Ecto neural progenitor cell (in vitro differentiated cells): ENCODE measurements around the gene GOLPH3.
"Not testable (repeated sequence)": the region's sequence is repeated elsewhere in the genome, so short reads cannot be mapped to it uniquely, and the experiment has no call there.

Experiments used
- DNase-seq: peaks from one replicate; pipeline ENCODE4 v3.0.0-alpha.2; 2018; ENCODE audit warnings: low spot score

The GOLPH3 gene

DNA sequence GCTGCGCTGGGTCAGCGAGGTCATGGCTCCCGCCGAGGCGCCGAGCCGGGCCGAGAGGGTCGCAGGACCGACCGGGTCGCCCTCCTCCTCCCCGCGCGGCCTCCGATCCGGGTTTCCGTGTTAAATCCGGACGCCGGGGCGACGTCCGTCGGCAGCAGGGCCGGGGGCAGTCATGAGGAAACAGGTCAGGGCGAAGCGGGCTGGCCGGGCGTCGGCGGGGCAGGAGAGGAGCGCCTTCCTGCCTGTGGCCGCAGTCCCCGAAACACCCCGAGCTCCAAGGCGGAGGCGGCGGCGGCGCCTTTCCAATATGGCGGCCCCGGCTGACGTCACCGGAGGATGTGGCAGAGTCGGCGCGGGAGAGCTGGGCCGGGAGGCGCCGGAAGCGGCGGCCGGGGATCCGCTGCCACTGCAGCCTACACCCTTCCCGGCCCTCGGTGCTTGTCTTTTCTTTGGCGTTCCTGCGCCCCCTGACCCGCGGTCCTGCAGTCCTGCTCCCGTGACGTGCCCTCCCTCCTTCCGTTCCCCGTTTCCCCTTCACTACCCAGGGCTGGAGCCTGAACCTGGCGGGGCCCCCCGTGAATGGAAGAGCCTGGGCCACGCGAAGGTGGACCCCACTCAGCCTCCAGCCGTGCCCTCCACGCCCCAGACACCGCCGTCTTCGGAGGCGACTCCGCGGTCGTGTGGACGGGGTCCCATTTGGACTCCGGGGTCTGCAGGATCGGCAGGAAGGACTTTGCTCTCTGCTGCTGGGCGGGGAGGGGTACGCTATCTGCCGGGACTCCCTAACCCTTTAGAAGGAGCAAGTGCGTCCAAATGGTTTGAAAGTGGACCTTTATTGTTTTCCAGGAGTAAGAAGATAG is at the start of gene GOLPH3:
Gene GOLPH3, minus strand, starts transcription at position 309 of the 860 bp plus-strand sequence. Its CDS starts 285 bp downstream, at position 24.
- peak; percentile 96 for DNase-seq

DNA sequence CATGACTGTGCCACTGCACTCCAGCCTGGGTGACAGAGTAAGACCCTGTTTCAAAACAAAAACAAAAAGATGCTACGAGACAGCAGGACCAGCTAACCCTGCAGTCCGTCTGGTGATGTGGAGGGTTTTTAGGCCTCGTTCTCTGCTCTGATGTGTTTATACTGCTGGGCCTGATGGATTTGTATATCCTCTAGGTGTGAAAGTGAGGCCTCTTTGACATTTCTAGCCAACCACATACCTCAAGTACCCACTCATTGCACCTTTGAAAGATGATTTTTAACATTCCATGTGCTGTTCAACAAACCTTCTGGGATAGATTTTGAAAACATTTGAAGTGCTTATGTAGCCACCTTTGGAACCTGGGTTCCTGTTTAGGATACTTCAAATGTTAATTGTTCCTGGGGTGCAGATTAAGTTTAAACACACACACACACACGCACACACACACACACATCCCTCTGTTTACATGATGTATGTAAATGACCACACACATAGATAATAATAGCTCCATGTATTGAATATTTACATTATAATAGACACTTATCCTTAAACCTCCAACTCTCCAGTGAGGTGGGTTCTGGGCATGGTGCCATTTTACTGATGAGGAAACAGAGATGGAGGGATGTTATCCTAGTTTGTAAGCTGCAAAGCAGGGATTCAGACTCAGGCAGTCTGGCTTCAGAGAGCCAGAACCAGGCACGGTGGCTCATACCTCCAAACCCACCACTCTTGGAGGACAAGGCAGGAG is 48.8 kb upstream of the GOLPH3 start:
- no peak for DNase-seq

GRCh38 chr5:32217886-32218396 is 43.8 kb upstream of the GOLPH3 start:
- no peak for DNase-seq

GRCh38 chr5:32214344-32214743 is 40.2 kb upstream of the GOLPH3 start:
- not testable (repeated sequence) for DNase-seq

DNA sequence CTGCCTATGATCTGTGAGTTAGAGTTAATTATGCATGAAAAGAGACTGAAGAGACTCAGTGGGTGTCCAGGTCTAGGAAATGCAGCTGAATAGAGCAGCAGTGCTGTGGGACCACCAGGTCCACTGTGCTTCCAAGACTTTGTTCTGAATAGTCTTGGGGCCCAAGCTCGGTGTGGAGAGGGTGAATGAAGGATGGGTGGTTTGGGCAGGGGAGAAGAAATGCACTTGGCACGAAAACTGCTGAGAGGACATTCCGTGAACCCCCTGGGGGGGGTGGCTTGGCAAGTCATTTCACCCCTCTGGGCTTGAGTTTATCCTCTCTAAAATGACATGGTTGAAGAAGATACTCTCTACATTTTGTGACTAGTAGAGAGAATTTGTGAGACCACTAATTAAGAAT is 36.0 kb upstream of the GOLPH3 start:
- no peak for DNase-seq

DNA sequence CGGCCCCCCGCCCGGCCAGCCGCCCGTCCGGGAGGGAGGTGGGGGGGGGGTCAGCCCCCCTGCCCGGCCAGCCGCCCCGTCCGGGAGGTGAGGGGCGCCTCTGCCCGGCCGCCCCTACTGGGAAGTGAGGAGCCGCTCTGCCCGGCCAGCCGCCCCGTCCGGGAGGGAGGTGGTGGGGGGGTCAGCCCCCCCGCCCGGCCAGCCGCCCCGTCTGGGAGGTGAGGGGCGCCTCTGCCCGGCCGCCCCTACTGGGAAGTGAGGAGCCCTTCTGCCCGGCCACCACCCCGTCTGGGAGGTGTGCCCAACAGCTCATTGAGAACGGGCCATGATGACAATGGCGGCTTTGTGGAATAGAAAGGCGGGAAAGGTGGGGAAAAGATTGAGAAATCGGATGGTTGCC is 34.7 kb upstream of the GOLPH3 start:
- not testable (repeated sequence) for DNase-seq

DNA sequence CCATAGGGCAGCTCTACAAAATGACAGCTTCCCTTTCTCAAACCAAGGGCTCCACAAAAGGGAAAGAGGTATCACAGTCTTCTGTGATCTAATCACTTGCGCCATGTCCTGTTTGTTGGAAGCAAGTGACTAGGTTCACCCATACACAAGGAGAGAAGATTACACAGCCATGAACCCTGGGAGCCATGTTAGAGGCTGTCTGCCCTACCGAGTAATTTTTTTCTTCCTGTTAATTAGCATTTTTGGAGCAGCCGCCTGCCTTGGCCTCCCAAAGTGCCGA is 33.2 kb upstream of the GOLPH3 start:
- no peak for DNase-seq

GRCh38 chr5:32206509-32207354 is 32.6 kb upstream of the GOLPH3 start:
- no peak for DNase-seq

GRCh38 chr5:32206053-32206452 is 31.9 kb upstream of the GOLPH3 start:
- no peak for DNase-seq

GRCh38 chr5:32202394-32202793 is 28.3 kb upstream of the GOLPH3 start:
- no peak for DNase-seq

- DNase-seq: no peak
These were observed 27.1 kb upstream of the GOLPH3 start for GRCh38 chr5:32201122-32201753.

- DNase-seq: no peak
These were observed 22.9 kb upstream of the GOLPH3 start for GRCh38 chr5:32197032-32197431.

DNA sequence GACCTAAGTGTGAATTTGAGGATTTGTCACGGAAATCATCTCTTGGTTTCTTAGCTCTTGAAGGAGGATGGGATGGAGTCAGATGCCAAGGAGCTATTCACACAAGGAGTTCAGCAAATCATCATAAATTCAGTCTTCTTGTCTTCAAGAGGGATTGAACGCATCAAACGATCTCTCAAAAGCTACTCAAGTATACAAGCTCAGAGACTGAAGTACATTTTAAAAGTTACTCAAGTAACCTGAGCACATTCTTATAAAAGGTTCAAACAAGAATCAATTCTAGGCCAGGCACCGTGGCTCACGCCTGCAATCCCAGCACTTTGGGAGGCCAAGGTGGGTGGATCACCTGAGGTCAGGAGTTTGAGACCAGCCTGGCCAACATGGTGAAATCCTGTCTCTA is 21.1 kb upstream of the GOLPH3 start:
- no peak for DNase-seq

GRCh38 chr5:32193591-32193990 is 19.5 kb upstream of the GOLPH3 start:
- DNase-seq: no peak

DNA sequence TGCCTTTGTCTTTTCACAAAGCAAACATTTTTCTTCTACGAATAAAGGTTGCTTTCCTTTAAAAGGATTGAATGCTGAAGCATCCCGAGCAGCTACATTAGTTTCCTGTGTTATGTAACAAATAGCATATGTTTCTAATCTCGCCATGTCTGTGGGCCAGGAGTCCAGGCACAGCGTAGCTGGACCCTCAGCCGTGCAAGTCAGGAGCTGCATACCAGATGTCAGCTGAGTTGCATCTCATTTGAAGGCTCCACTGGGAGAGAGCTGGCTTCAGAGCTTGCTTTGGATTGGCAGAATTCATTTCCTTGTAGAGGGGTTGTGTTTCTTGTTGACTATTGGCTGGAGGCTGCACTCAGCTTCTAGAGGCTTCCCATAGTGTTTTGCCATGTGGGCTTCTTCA is 16.0 kb upstream of the GOLPH3 start:
- DNase-seq: no peak

DNA sequence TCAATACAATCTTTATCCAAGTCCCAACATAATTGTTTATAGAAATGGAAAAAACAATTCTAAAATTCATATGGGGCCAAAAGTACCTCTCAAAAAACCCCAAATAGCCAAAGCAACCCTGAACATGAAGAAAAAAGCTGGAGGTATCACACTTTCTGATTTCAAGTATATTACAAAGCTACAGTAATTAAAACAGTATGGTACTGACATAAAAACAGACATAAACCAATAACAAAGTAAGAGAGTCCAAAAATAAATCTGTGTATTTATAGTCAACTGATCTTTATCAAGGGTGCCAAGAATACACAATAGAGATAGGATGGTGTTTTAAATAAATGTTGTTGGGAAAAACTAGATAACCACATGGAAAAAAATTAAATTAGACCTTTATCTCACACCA is 13.6 kb upstream of the GOLPH3 start:
- DNase-seq: no peak

- no peak for DNase-seq
These were observed 8.4 kb upstream of the GOLPH3 start for GRCh38 chr5:32182463-32183063.

- no peak for DNase-seq
These were observed 680 bp downstream of the GOLPH3 start for GRCh38 chr5:32173267-32174010.

DNA sequence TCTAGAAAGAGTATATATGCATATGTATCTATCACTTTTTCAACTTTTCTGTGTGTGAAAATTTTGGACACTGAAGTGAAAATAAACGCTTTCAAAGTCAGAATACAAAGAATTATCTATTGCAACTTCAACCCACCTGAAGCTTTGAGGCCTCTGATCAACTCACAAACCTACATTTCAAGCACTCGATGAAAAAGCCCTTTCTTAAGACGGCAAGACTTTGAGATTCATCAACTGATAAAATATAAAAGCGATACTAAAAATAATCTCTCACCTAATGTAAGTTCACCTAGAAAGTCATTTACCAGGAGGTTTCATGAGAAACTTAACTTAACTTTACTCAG is 1.2 kb downstream of the GOLPH3 start:
- DNase-seq: no peak

DNA sequence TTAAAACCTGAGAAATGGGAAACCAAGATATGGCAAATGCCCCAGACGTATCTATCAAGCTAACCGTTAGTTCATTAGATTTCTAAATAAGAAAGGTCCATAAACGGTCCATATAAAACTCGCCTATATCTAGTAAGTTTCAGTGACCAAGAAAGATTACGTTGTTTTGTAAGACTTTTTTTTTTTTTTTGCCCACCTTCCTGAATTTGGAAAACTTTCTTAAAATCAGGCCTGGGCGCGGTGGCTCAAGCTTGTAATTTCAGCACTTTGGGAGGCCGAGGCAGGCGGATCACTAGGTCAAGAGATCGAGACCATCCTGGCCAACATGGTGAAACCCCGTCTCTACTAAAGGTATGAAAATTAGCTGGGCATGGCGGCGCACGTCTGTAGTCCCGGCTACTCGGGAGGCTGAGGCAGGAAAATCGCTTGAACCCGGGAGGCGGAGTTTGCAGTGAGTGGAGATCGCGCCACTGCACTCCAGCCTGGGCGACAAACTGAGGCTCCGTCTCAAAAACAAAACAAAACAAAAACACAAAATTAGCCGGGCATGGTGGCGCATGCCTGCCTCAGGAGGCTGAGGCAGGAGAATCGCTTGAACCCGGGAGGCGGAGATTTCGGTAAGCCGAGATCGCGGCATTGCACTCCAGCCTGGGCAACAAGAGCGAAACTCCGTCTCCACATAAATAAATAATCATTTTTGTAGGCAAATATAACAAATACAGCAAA is 1.8 kb downstream of the GOLPH3 start:
- peak; percentile 49 for DNase-seq
